ENCODE results near the gene EREG. TPM values are rescaled to one million over a fixed set of nuclear protein-coding genes. Genes with fewer than 3 reads are reported as not detected.

EREG gene
- total and polyA plus RNA-seq, 2 of the 8 experiments (the other 6 are each of a cell fraction or from before 2014, with no cell fraction given) = not detected

DNA sequence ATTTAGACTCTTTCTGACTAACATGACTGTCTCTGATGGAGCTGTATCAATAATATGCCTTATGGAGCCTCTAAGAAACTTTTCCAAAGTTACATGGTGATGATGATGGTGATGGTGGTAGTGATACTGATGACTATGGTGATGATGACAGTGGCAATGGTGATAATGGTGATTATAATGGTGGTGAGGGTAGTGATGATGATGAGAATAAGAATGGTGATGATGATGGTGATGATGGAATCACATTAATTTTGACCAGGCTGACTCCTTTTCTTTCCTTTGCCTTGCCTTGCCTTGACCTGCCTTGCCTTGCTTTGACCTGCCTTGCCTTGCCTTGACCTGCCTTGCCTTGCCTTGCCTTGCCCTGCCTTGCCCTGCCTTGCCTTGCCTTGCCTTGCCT is 48.3 kb downstream of the EREG start (continued):
- no peak for TF ChIP-seq RAD21 (IDR thresholded peaks at IDR 0.05 in 1 of 2, conservative IDR thresholded peaks at IDR 0.05 in 1 of 2; ENCODE audit: low read depth in 2 of 2, low read length in 2 of 2)
